Fibroblast of the conjunctiva (primary cell): ENCODE data around the gene RPH3AL.
"Not testable (repeated sequence)": the region's sequence is repeated elsewhere in the genome, so short reads cannot be mapped to it uniquely, and the experiment has no call there.

Experiments
- DNase-seq: peaks from one replicate; pipeline ENCODE4 v3.0.0-alpha.2; 2010; ENCODE audit warnings: low read depth

RPH3AL gene

GRCh38 chr17:260944-261343 lies 91.7 kb downstream of the RPH3AL start:
- no peak for DNase-seq

- DNase-seq: no peak
These were observed 92.4 kb downstream of the RPH3AL start for GRCh38 chr17:260031-260791.

- DNase-seq: no peak
These were observed 93.1 kb downstream of the RPH3AL start for GRCh38 chr17:259341-259976.

GRCh38 chr17:258906-259305 lies 93.7 kb downstream of the RPH3AL start:
- no peak for DNase-seq

DNA sequence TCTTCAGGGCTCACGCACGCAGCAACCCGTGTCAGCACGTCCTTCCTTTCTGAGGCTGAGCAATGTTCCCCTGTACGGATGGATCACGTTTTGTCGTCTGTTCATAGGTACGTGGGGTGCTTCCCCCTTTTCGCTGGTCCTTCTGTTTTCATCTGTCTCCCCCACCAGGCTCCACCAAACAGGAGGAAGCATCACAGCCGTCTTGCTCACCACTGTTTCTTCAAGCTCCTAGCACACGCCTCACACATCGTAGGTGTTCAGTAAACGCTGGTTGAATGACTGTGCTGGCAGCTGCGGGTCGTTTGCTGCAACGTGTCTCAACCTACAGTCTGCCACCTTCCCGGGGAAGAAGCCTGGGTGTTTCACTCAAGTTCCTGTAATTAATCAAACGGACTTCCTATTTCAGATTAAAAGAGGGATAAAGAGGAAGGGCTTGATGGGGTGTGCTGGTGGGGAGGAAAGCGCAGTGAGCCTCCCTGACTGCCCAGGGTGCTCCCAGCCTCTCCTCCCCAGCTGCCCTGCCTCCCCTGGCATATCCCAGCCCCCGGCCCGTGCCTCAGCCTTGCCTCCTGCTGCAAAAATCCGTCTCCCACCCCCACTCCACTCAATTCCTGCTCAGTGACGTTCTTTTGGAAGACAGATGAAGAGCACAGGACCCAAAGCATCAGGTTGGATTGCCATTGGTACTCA lies 94.4 kb downstream of the RPH3AL start:
- DNase-seq: no peak

DNA sequence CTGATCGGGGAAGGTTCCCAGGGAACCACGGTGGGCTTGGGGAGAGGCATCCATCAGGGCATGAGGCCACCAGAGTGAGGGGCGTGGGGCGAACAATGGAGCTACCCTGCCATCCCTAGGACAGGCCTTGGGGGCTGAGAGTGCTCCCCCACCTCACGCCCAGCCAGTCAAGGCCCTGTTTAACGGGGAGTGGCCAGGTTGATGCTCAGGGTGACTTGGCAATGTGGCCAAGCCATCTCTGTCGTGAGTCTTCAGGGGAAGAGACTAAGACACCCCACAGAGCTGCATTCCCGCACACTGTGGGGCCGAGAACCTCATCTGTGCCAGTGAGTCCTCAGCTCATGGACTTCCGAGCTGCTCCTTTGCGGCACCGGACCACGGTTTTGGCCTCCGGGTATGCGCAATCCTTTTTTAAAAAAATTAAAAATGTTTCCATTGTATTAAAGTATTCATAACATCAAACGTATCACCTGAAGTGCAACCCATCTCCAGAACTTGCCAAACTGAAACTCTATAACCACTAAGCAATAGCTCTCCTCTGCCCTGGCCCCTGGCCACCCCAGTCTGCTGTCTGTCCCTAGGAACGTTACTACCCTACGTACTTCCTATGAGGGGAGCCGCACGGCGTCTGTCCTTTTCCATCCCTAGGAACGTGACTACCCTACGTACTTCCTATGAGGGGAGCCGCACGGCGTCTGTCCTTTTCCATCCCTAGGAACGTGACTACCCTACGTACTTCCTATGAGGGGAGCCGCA lies 99.3 kb downstream of the RPH3AL start:
- DNase-seq: no peak

- no peak for DNase-seq
These were observed 100.2 kb downstream of the RPH3AL start for GRCh38 chr17:252456-252855.

DNA sequence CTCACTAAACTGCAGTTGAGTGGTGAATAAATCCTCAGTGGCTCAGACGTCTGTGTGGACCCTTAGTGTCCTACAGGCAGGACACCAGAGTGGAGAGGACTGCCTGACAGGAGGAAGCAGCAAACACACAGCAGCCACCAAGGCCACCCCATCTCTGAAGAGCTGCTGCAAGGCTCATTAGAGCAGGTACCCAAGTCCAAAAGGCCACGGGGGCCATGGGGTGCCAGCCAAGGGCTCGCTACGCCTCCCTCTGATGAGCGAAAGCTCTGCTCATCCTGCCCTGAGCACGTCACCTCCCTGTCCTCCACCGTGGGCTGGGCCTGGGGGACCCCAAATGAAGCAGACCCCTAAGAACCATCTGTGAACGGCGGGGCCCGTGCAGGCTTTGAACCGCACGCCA lies 101.1 kb downstream of the RPH3AL start:
- DNase-seq: no peak

GRCh38 chr17:250487-251300 lies 101.9 kb downstream of the RPH3AL start:
- no peak for DNase-seq

GRCh38 chr17:249236-249993 lies 103.2 kb downstream of the RPH3AL start:
- no peak for DNase-seq

DNA sequence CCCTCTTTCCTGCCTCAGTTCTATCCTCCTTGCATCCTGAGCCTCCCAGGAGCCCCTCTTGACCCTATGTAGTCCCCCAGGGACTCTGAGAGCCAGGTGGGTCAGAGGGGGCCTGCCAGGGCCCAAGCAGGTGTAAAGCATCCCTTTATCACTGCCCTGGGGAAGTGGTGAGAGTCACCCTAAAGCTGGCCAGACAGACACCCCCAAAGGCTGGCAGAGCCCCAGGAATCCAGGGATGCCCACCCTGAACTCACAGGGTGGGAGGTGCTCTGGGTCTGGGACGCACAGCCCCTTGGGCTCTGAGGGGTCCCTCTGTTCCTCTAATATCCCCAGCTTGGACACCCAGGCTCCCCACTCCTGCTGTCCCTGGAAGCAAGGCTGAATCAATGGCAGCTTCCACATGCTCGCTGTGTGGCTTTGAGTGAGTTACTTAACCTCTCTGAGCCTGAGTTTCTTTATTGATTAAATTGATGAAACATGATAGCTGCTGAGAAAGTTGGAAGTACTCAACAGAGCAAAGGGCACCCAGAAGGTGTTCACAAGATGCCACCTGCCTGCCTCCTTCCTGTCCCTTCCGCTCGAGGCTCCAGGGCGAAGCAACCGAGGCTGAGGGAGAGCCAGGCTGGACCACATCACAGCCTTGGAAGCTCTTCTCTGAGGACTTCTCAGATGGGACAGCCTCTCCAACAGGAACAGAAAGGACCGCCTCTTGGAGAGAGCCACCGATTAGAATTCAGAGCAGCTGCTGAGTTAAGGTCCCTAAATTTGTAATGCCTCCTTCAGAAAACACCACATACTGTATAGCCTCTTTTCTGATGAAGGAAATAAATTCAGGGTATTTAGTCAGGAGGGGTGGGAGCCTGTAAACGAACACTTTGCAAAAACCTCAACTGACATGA lies 104.0 kb downstream of the RPH3AL start:
- DNase-seq: no peak

- DNase-seq: no peak
These were observed 104.8 kb downstream of the RPH3AL start for GRCh38 chr17:247767-248166.

GRCh38 chr17:246851-247421 lies 105.7 kb downstream of the RPH3AL start:
- DNase-seq: no peak

DNA sequence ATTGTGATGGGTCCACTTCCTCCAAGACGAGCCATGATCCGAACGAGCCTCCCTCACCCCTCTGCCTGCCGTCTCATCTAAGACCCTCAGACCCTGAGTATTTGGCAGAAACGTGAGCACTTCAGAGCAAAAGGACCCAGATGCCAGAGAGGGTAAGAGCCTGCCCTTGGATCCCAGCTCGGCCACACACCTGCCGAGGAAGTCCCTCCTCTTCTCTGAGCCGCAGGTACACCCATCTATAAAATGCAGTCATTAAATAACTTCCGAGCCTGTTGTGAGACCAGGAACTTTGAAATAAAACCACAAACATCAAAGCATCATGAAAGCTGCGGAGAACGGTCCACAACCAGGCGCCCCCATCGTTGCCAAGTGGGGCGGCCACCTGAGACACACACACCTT lies 106.4 kb downstream of the RPH3AL start:
- no peak for DNase-seq

DNA sequence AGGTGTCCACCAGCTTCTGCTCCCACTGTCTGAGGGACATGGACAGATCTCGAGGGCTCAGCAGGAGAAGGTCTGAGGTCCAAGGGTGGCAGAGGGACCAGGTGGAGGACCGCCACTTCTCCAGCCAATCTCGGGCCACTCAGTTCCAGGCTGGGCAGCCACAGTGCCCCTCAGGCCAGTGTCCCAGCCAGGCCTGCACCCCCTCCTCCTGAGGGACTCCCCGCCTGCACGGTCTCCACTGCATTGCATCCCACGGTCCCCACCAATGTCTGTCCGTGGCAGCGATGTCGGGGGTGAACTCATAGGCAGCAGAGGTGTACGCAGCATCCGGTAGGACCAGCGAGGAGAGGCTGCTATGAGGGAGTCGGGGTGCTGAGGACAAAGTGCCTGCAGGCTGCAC lies 107.0 kb downstream of the RPH3AL start:
- no peak for DNase-seq

- no peak for DNase-seq
These were observed 107.6 kb downstream of the RPH3AL start for GRCh38 chr17:245020-245419.

DNA sequence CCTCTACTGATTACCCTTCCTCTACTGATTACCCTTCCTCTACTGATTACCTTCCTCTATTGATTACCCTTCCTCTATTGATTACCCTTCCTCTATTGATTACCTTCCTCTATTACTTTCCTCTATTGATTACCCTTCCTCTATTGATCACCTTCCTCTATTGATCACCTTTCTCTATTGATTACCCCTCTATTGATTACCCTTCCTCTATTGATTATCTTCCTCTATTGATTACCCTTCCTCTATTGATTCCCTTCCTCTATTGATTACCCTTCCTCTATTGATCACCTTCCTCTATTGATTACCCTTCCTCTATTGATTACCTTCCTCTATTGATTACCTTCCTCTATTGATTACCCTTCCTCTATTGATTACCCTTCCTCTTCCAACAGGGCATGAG lies 108.7 kb downstream of the RPH3AL start:
- not testable (repeated sequence) for DNase-seq

DNA sequence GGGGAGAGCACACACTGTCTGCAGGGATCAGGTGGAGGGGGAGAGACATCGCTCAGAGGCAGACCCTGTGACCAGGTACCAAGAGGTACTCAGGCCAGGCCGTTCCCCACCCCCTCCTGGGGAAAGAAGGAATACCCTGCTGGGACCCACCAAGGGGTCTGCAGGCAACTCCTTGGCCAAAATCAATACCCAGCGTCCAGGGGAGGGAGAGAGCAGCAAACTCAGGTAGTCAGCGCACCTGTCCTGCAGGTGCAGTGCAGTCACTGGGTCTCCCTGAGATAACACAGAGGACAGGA lies 113.7 kb downstream of the RPH3AL start:
- no peak for DNase-seq

- no peak for DNase-seq
These were observed 114.3 kb downstream of the RPH3AL start for GRCh38 chr17:238071-238963.
